ENCODE measurements around the gene WBP1. TPM values are rescaled to one million over a fixed set of nuclear protein-coding genes. Genes with fewer than 3 reads are reported as not detected.

WBP1 gene
- total and polyA plus RNA-seq, 2 donors (not counting 3 experiments of a cell fraction or from before 2014, with no cell fraction given) = 50.5 to 209 TPM

DNA sequence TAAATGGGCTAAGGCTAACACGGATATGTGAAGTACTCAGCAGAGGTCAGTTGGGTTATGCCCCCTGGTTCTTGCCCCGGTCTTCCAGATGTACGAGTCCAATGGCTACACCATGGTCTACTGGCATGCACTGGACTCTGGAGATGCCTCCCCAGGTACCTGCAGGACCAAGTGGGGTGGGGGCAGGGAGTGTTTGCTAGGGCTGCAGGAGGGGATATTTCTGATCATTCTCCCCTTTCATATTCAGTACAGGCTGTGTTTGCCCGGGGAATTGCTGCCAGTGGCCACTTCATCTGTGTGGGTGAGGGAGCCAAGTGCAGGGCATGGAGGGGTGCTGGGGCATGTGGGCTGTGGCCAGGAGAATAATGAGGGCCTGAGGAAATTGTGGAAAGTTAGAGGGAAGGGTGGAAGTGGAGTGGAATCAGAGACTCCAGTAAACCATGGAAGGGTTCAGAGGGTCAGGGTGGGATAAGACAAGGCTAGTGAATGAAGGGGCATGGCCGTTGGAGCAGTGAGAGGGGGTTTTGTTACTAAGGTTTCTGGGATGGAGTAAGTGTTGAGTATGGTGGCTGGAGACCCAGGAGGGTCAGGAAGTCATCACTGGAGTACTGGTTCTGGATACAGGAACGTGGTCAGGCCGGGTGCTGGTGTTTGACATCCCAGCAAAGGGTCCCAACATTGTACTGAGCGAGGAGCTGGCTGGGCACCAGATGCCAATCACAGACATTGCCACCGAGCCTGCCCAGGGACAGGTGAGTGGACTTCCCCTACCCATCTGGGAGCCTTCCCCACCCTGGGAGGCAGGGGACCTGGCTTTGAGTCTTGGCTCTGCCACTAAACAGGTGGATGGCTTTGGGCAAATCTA lies 34.8 kb upstream of the WBP1 start:
- intact Hi-C loops (cut with micrococcal nuclease) = no loop called here
- POLR2A ChIA-PET = interaction anchor here (0.6 kb wide), 1 partner anchor 12 kb away, joined by 4 read pairs; no protein-coding TSS in a partner anchor
- BruUV-seq (replicated peaks) = no TSS peak

More for the DNA sequence above, 34.8 kb upstream of the WBP1 start:
- no peak for TF ChIP-seq MYC (IDR thresholded peaks at IDR 0.05; ENCODE audit: low read depth, low read length)
- TF ChIP-seq, protein P1, sequence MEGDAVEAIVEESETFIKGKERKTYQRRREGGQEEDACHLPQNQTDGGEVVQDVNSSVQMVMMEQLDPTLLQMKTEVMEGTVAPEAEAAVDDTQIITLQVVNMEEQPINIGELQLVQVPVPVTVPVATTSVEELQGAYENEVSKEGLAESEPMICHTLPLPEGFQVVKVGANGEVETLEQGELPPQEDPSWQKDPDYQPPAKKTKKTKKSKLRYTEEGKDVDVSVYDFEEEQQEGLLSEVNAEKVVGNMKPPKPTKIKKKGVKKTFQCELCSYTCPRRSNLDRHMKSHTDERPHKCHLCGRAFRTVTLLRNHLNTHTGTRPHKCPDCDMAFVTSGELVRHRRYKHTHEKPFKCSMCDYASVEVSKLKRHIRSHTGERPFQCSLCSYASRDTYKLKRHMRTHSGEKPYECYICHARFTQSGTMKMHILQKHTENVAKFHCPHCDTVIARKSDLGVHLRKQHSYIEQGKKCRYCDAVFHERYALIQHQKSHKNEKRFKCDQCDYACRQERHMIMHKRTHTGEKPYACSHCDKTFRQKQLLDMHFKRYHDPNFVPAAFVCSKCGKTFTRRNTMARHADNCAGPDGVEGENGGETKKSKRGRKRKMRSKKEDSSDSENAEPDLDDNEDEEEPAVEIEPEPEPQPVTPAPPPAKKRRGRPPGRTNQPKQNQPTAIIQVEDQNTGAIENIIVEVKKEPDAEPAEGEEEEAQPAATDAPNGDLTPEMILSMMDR (IDR thresholded peaks at IDR 0.05; ENCODE audit: extremely low read depth in 1 of 2, insufficient read depth in 1 of 2, low read depth in 1 of 2, low read length in 2 of 2) = no peak
- no peak for TF ChIP-seq EZH2 (IDR thresholded peaks at IDR 0.05; ENCODE audit: borderline replicate concordance, low read depth, low read length, severe bottlenecking)
- TF ChIP-seq POLR2AphosphoS5 (IDR thresholded peaks at IDR 0.05; ENCODE audit: insufficient read depth, low read depth, low read length) = no peak
- no peak for TF ChIP-seq JUN (IDR thresholded peaks at IDR 0.05; ENCODE audit: borderline replicate concordance, insufficient read depth, insufficient read length, low read depth)
- TF ChIP-seq GATA2 (IDR thresholded peaks at IDR 0.05; ENCODE audit: insufficient read depth, insufficient read length, low read depth, low read length) = no peak
- TF ChIP-seq FOS (IDR thresholded peaks at IDR 0.05; ENCODE audit: borderline replicate concordance, insufficient read depth, low read length) = no peak
- TF ChIP-seq, protein P2, sequence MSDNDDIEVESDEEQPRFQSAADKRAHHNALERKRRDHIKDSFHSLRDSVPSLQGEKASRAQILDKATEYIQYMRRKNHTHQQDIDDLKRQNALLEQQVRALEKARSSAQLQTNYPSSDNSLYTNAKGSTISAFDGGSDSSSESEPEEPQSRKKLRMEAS (IDR thresholded peaks at IDR 0.05; ENCODE audit: insufficient read depth, insufficient read length) = no peak
- TF ChIP-seq POLR2A (IDR thresholded peaks at IDR 0.05; ENCODE audit: low read depth, low read length) = no peak
- DNase-seq (ENCODE audit: low read depth, low spot score) (no peak), FAIRE-seq (no peak)
- Histone ChIP-seq H3K4me3 (replicated peaks in 1 of 3; ENCODE audit: insufficient read depth in 1 of 3, low read depth in 1 of 3, low read length in 3 of 3) (no peak overlapping the region), H3K9ac (replicated peaks; ENCODE audit: extremely low read depth, insufficient read depth, low read length) (no peak overlapping the region), H3K9me1 (replicated peaks; ENCODE audit: control insufficient read depth, extremely low read depth, insufficient read depth, low read length) (no peaks in the 10 kb centered on the region), H3K4me1 (ENCODE audit: control insufficient read depth, extremely low read depth, insufficient read depth, low read length) (peaks cover 9% of the 10 kb centered on the region), H3K27me3 (ENCODE audit: control insufficient read depth in 2 of 2, insufficient read depth in 2 of 2, low read length in 2 of 2) (peaks cover 5 to 9% of the 10 kb centered on the region in 2 experiments), H2AFZ (ENCODE audit: low read depth, low read length) (no peak overlapping the region), H4K20me1 (replicated peaks; ENCODE audit: control insufficient read depth, extremely low read depth, insufficient read depth, low read length) (no peaks in the 10 kb centered on the region), H3K9me3 (replicated peaks; ENCODE audit: control insufficient read depth, insufficient read depth, low read length) (no peaks in the 10 kb centered on the region), H3K36me3 (ENCODE audit: control insufficient read depth in 2 of 2, extremely low read depth in 1 of 2, insufficient read depth in 2 of 2, low read length in 2 of 2) (peaks cover 0 to 16% of the 10 kb centered on the region in 2 experiments), H3K27ac (ENCODE audit: insufficient read depth, low read depth, low read length) (no peak overlapping the region), H3K79me2 (ENCODE audit: control insufficient read depth, insufficient read depth, low read length) (no peaks in the 10 kb centered on the region), H3K4me2 (ENCODE audit: insufficient read depth, low read length) (no peak overlapping the region)
- CTCF ChIA-PET = interaction anchor here (1.0 kb wide), 1 partner anchor 31 kb away, joined by 3 read pairs; no protein-coding TSS in a partner anchor
- dilution Hi-C loops (cut with MboI; ENCODE audit: extremely low pct_ligation_motif_present, low sequenced_read_pairs) = no loop called here

Data from endothelial cell of umbilical vein (primary cell).